ENCODE data around the gene ADAM29. TPM values are rescaled to one million over a fixed set of nuclear protein-coding genes. Genes with fewer than 3 reads are reported as not detected.

Gene ADAM29
- total RNA-seq, 1 donor from 2014 or later = not detected

DNA sequence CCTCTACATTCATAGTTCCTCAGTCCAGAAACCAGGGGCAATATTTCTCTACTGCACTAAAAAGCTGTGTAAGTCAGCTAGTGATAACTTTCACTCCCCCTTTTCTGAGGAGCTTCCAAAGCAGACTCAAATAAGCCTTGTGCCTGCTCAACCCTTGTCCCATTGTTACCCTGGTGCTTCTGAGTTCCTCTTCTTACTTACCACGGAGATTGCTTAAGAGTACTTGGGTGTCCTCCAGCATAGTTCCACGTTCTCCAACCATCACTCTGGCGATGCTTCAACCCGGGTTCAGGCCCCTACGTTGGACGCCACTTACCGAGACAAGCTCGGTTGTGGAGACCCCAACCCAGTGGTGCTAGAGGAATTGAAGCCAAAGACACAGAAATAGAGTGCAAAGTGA, 71.6 kb downstream of the ADAM29 start:
- Mint-ChIP-seq H3K4me1 (no peaks in the 10 kb centered on the region), H3K27ac (no peak overlapping the region), H3K36me3 (no peaks in the 10 kb centered on the region), H3K27me3 (ENCODE audit: insufficient read depth, low read depth) (peaks cover 2% of the 10 kb centered on the region), H3K9me3 (peaks cover 12% of the 10 kb centered on the region), H3K4me3 (no peak overlapping the region)
- H2AFZ ChIP-seq (replicated peaks) = no peak overlapping the region
- no peaks in the 10 kb centered on the region for H3F3A ChIP-seq (ENCODE audit: low read depth)
- H3K36me3 ChIP-seq = no peaks in the 10 kb centered on the region
- H3K9ac ChIP-seq = no peak overlapping the region
- H3K27me3 ChIP-seq = no peaks in the 10 kb centered on the region
- H3K27ac ChIP-seq = no peak overlapping the region
- DNase-seq (ENCODE audit: low spot score) = no peak
- no peak overlapping the region for H3K4me3 ChIP-seq
- no peaks in the 10 kb centered on the region for H3K4me1 ChIP-seq
- TF ChIP-seq EZH2phosphoT487 (IDR thresholded peaks at IDR 0.05) = no peak
- TF ChIP-seq EZH2 (IDR thresholded peaks at IDR 0.05) = no peak
- TF ChIP-seq, protein P1, sequence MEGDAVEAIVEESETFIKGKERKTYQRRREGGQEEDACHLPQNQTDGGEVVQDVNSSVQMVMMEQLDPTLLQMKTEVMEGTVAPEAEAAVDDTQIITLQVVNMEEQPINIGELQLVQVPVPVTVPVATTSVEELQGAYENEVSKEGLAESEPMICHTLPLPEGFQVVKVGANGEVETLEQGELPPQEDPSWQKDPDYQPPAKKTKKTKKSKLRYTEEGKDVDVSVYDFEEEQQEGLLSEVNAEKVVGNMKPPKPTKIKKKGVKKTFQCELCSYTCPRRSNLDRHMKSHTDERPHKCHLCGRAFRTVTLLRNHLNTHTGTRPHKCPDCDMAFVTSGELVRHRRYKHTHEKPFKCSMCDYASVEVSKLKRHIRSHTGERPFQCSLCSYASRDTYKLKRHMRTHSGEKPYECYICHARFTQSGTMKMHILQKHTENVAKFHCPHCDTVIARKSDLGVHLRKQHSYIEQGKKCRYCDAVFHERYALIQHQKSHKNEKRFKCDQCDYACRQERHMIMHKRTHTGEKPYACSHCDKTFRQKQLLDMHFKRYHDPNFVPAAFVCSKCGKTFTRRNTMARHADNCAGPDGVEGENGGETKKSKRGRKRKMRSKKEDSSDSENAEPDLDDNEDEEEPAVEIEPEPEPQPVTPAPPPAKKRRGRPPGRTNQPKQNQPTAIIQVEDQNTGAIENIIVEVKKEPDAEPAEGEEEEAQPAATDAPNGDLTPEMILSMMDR (IDR thresholded peaks at IDR 0.05) = no peak
- H3K9me3 ChIP-seq (ENCODE audit: low read depth) = peaks cover 6% of the 10 kb centered on the region
- H4K20me1 ChIP-seq (ENCODE audit: low read depth) = no peaks in the 10 kb centered on the region
- no peaks in the 10 kb centered on the region for H3K79me2 ChIP-seq (ENCODE audit: low read depth)
- H3K4me2 ChIP-seq = no peak overlapping the region

DNA sequence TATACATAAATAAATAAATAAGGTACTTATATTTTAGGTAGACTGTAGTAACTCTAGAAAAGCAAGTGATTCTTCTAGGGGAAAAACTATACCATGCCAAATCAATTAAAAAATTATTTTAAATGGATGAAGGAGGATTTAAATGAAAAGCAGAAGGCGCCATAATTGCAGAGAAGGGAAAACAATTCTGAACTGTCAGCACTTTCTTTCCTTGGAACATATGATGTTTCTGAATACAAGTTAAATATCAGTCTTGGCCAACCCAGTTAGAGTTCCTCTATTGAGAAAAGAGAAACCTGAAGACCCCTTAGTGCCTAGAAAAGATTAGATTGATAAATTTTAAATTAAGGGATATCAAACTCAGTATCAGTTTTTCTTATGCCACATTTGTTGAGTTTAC, 75.8 kb downstream of the ADAM29 start:
- no peak overlapping the region for H3K27ac ChIP-seq
- no peaks in the 10 kb centered on the region for H3K4me1 Mint-ChIP-seq
- DNase-seq (ENCODE audit: low spot score) = no peak
- no peak overlapping the region for H3K4me3 ChIP-seq
- no peaks in the 10 kb centered on the region for H3K36me3 Mint-ChIP-seq
- peaks cover 4% of the 10 kb centered on the region for H3K9me3 Mint-ChIP-seq
- H3K4me2 ChIP-seq = no peak overlapping the region
- H4K20me1 ChIP-seq (ENCODE audit: low read depth) = no peaks in the 10 kb centered on the region
- H3K9ac ChIP-seq = no peak overlapping the region
- H3K27me3 Mint-ChIP-seq (ENCODE audit: insufficient read depth, low read depth) = peaks cover 2% of the 10 kb centered on the region
- H3K36me3 ChIP-seq = no peaks in the 10 kb centered on the region
- no peak overlapping the region for H2AFZ ChIP-seq (replicated peaks)
- no peaks in the 10 kb centered on the region for H3F3A ChIP-seq (ENCODE audit: low read depth)
- H3K4me1 ChIP-seq = no peaks in the 10 kb centered on the region
- no peak overlapping the region for H3K4me3 Mint-ChIP-seq
- no peaks in the 10 kb centered on the region for H3K27me3 ChIP-seq
- no peaks in the 10 kb centered on the region for H3K79me2 ChIP-seq (ENCODE audit: low read depth)
- H3K27ac Mint-ChIP-seq = no peak overlapping the region
- no peaks in the 10 kb centered on the region for H3K9me3 ChIP-seq (ENCODE audit: low read depth)
- TF ChIP-seq, protein P1 (IDR thresholded peaks at IDR 0.05) = no peak
- TF ChIP-seq EZH2phosphoT487 (IDR thresholded peaks at IDR 0.05) (no peak), EZH2 (IDR thresholded peaks at IDR 0.05) (no peak)

- H3K4me1 Mint-ChIP-seq = no peaks in the 10 kb centered on the region
- no peak overlapping the region for H3K9ac ChIP-seq
- no peak overlapping the region for H3K4me3 Mint-ChIP-seq
- H4K20me1 ChIP-seq (ENCODE audit: low read depth) = no peaks in the 10 kb centered on the region
- no peak for TF ChIP-seq EZH2 (IDR thresholded peaks at IDR 0.05)
- TF ChIP-seq, protein P1 (IDR thresholded peaks at IDR 0.05) = no peak
- no peak for TF ChIP-seq EZH2phosphoT487 (IDR thresholded peaks at IDR 0.05)
- peaks cover 4% of the 10 kb centered on the region for H3K9me3 Mint-ChIP-seq
- no peaks in the 10 kb centered on the region for H3K36me3 ChIP-seq
- no peak overlapping the region for H3K4me2 ChIP-seq
- no peaks in the 10 kb centered on the region for H3K4me1 ChIP-seq
- H3K27me3 Mint-ChIP-seq (ENCODE audit: insufficient read depth, low read depth) = no peaks in the 10 kb centered on the region
- no peak overlapping the region for H3K27ac ChIP-seq
- no peaks in the 10 kb centered on the region for H3K27me3 ChIP-seq
- H3K79me2 ChIP-seq (ENCODE audit: low read depth) = no peaks in the 10 kb centered on the region
- no peak overlapping the region for H2AFZ ChIP-seq (replicated peaks)
- no peaks in the 10 kb centered on the region for H3F3A ChIP-seq (ENCODE audit: low read depth)
- no peak overlapping the region for H3K4me3 ChIP-seq
- no peaks in the 10 kb centered on the region for H3K9me3 ChIP-seq (ENCODE audit: low read depth)
- no peak for DNase-seq (ENCODE audit: low spot score)
- no peaks in the 10 kb centered on the region for H3K36me3 Mint-ChIP-seq
- no peak overlapping the region for H3K27ac Mint-ChIP-seq
Measured at GRCh38 chr4:174996079-174996478, 77.9 kb downstream of the ADAM29 start.

Data from neural progenitor cell (in vitro differentiated cells).